ENCODE data around the gene ZNF319.

ZNF319 gene

DNA sequence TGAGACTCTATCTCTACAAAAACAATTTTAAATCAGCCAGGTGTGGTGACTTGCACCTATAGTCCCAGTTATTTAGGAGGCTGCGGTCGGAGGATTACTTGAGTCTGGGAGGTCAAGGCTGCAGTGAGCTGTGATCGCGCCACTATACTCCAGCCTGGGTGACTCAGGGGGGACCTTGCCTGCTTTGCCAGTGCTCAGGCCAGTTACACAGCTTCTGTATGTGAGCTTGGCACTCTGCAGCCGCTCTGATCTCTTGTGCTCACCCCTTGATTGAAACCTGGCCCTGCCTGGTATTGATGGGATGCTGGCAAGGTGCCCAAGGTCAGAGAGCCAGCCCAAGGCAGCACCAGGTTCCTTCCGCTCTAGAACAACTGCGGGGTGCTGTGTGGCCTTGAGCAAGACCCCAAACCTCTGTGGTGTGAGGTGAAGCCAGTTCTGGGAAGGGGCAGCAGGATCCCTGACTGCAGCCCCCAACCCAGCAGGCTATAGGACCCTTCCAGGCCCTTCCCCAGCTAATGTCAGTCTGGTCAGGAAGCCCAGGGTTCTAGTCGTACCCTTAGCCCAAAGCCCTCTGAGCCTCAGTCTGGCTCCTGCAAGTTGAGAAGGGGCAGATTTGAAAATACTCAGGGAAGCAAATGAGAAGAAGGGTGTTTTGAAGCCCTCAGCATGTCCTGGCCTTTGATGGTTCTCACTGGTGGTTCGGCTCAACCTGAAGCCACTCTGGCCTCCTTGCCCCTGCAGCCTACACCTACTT is 44.0 kb upstream of the ZNF319 start:
- DNase-seq (ENCODE audit: insufficient read length, low spot score) = no peak
- FAIRE-seq = no peak
- TF ChIP-seq PAX5 (IDR thresholded peaks at IDR 0.05; ENCODE audit: insufficient read depth, low read length, severe bottlenecking) (no peak), SPI1 (IDR thresholded peaks at IDR 0.05; ENCODE audit: low read depth, low read length) (no peak), POU2F2 (IDR thresholded peaks at IDR 0.05; ENCODE audit: low read depth, low read length) (no peak), TAF1 (IDR thresholded peaks at IDR 0.05; ENCODE audit: low read depth, low read length) (no peak), POLR2AphosphoS5 (IDR thresholded peaks at IDR 0.05; ENCODE audit: low read depth, low read length) (no peak), POLR2A (IDR thresholded peaks at IDR 0.05; ENCODE audit: low read depth, low read length) (no peak)

- DNase-seq (ENCODE audit: insufficient read length, low spot score) (no peak), FAIRE-seq (no peak)
These were observed 43.2 kb upstream of the ZNF319 start for GRCh38 chr16:58043571-58044155.

DNA sequence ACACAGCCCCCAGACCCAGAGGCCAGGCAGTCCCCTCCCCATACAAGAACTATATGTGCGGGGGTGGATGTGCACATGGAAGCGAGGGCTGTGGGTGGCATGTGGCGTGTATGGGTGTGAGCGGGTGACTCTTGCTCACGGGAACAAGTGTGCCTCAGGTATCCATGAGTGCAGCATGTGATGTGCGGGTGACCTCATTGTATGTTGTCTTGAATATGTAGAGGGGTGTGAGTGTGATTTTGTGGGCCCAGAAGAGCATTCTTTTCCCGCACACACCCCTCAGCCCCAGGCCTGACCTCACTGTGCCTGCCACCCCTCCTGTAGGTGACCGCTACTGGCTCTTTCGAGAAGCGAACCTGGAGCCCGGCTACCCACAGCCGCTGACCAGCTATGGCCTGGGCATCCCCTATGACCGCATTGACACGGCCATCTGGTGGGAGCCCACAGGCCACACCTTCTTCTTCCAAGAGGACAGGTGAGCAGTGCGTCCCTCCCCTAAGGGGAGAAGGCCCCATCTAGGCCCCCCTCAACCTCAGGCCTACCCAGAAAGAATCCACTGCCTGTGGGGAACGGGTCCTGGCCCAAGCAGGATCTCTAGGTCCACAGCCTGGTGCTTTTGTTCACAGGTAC is 42.5 kb upstream of the ZNF319 start:
- TF ChIP-seq POLR2AphosphoS5 (IDR thresholded peaks at IDR 0.05; ENCODE audit: low read depth, low read length) (no peak), POLR2A (IDR thresholded peaks at IDR 0.05; ENCODE audit: low read depth, low read length) (no peak), TAF1 (IDR thresholded peaks at IDR 0.05; ENCODE audit: low read depth, low read length) (no peak), POU2F2 (IDR thresholded peaks at IDR 0.05; ENCODE audit: low read depth, low read length) (no peak), PAX5 (IDR thresholded peaks at IDR 0.05; ENCODE audit: insufficient read depth, low read length, severe bottlenecking) (no peak), SPI1 (IDR thresholded peaks at IDR 0.05; ENCODE audit: low read depth, low read length) (no peak)
- no peak for DNase-seq (ENCODE audit: insufficient read length, low spot score)
- FAIRE-seq = no peak

More at GRCh38 chr16:58043571-58044155, 43.2 kb upstream of the ZNF319 start:
- no peak for TF ChIP-seq POU2F2 (IDR thresholded peaks at IDR 0.05; ENCODE audit: low read depth, low read length)
- no peak for TF ChIP-seq POLR2AphosphoS5 (IDR thresholded peaks at IDR 0.05; ENCODE audit: low read depth, low read length)
- TF ChIP-seq SPI1 (IDR thresholded peaks at IDR 0.05; ENCODE audit: low read depth, low read length) = no peak
- no peak for TF ChIP-seq POLR2A (IDR thresholded peaks at IDR 0.05; ENCODE audit: low read depth, low read length)
- no peak for TF ChIP-seq PAX5 (IDR thresholded peaks at IDR 0.05; ENCODE audit: insufficient read depth, low read length, severe bottlenecking)
- TF ChIP-seq TAF1 (IDR thresholded peaks at IDR 0.05; ENCODE audit: low read depth, low read length) = no peak

- no peak for DNase-seq (ENCODE audit: insufficient read length, low spot score)
- TF ChIP-seq PAX5 (IDR thresholded peaks at IDR 0.05; ENCODE audit: insufficient read depth, low read length, severe bottlenecking) (no peak), POU2F2 (IDR thresholded peaks at IDR 0.05; ENCODE audit: low read depth, low read length) (no peak), POLR2A (IDR thresholded peaks at IDR 0.05; ENCODE audit: low read depth, low read length) (no peak), POLR2AphosphoS5 (IDR thresholded peaks at IDR 0.05; ENCODE audit: low read depth, low read length) (no peak), TAF1 (IDR thresholded peaks at IDR 0.05; ENCODE audit: low read depth, low read length) (no peak), SPI1 (IDR thresholded peaks at IDR 0.05; ENCODE audit: low read depth, low read length) (no peak)
- no peak for FAIRE-seq
These were observed 41.8 kb upstream of the ZNF319 start for GRCh38 chr16:58042001-58042885.

DNA sequence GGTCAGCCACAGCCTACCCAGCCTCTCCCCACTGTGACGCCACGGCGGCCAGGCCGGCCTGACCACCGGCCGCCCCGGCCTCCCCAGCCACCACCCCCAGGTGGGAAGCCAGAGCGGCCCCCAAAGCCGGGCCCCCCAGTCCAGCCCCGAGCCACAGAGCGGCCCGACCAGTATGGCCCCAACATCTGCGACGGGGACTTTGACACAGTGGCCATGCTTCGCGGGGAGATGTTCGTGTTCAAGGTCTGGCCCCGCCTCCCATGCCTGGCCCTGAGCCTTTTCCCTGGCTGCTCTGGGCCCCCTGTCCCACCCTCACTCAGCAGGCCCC is 41.1 kb upstream of the ZNF319 start:
- FAIRE-seq = no peak
- TF ChIP-seq POLR2A (IDR thresholded peaks at IDR 0.05; ENCODE audit: low read depth, low read length) (no peak), POU2F2 (IDR thresholded peaks at IDR 0.05; ENCODE audit: low read depth, low read length) (no peak), POLR2AphosphoS5 (IDR thresholded peaks at IDR 0.05; ENCODE audit: low read depth, low read length) (no peak), PAX5 (IDR thresholded peaks at IDR 0.05; ENCODE audit: insufficient read depth, low read length, severe bottlenecking) (no peak), SPI1 (IDR thresholded peaks at IDR 0.05; ENCODE audit: low read depth, low read length) (no peak)
- no peak for DNase-seq (ENCODE audit: insufficient read length, low spot score)

GRCh38 chr16:58040945-58041627 is 40.6 kb upstream of the ZNF319 start:
- TF ChIP-seq POLR2A (IDR thresholded peaks at IDR 0.05; ENCODE audit: low read depth, low read length) (no peak), POLR2AphosphoS5 (IDR thresholded peaks at IDR 0.05; ENCODE audit: low read depth, low read length) (no peak), POU2F2 (IDR thresholded peaks at IDR 0.05; ENCODE audit: low read depth, low read length) (no peak), PAX5 (IDR thresholded peaks at IDR 0.05; ENCODE audit: insufficient read depth, low read length, severe bottlenecking) (no peak), TAF1 (IDR thresholded peaks at IDR 0.05; ENCODE audit: low read depth, low read length) (no peak), SPI1 (IDR thresholded peaks at IDR 0.05; ENCODE audit: low read depth, low read length) (no peak)
- FAIRE-seq = no peak
- no peak for DNase-seq (ENCODE audit: insufficient read length, low spot score)

DNA sequence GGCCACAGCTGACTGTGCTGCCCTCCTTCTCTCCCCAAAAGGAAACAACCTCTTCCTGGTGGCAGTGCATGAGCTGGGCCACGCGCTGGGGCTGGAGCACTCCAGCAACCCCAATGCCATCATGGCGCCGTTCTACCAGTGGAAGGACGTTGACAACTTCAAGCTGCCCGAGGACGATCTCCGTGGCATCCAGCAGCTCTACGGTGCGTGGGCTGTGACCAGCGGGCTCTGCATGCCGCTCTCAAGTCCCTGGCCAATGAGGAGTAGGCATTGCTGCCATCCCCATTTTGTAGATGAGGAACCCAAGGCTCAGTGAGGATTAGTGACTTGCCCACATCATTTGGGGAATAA is 40.0 kb upstream of the ZNF319 start:
- TF ChIP-seq PAX5 (IDR thresholded peaks at IDR 0.05; ENCODE audit: insufficient read depth, low read length, severe bottlenecking) (no peak), TAF1 (IDR thresholded peaks at IDR 0.05; ENCODE audit: low read depth, low read length) (no peak), POU2F2 (IDR thresholded peaks at IDR 0.05; ENCODE audit: low read depth, low read length) (no peak), POLR2AphosphoS5 (IDR thresholded peaks at IDR 0.05; ENCODE audit: low read depth, low read length) (no peak), SPI1 (IDR thresholded peaks at IDR 0.05; ENCODE audit: low read depth, low read length) (no peak), POLR2A (IDR thresholded peaks at IDR 0.05; ENCODE audit: low read depth, low read length) (no peak)
- DNase-seq (ENCODE audit: insufficient read length, low spot score) (no peak), FAIRE-seq (no peak)

- TF ChIP-seq POLR2AphosphoS5 (IDR thresholded peaks at IDR 0.05; ENCODE audit: low read depth, low read length) (no peak), PAX5 (IDR thresholded peaks at IDR 0.05; ENCODE audit: insufficient read depth, low read length, severe bottlenecking) (no peak), SPI1 (IDR thresholded peaks at IDR 0.05; ENCODE audit: low read depth, low read length) (no peak)
- no peak for FAIRE-seq
- no peak for DNase-seq (ENCODE audit: insufficient read length, low spot score)
These were observed 39.5 kb upstream of the ZNF319 start for GRCh38 chr16:58039829-58040495.
